NCI-H774 (cell line): ENCODE measurements around the gene MAML2.

Experiments
- DNase-seq: peaks from one replicate; lab custom pipeline; 2025; lab: John Stamatoyannopoulos, UW

The MAML2 gene

DNA sequence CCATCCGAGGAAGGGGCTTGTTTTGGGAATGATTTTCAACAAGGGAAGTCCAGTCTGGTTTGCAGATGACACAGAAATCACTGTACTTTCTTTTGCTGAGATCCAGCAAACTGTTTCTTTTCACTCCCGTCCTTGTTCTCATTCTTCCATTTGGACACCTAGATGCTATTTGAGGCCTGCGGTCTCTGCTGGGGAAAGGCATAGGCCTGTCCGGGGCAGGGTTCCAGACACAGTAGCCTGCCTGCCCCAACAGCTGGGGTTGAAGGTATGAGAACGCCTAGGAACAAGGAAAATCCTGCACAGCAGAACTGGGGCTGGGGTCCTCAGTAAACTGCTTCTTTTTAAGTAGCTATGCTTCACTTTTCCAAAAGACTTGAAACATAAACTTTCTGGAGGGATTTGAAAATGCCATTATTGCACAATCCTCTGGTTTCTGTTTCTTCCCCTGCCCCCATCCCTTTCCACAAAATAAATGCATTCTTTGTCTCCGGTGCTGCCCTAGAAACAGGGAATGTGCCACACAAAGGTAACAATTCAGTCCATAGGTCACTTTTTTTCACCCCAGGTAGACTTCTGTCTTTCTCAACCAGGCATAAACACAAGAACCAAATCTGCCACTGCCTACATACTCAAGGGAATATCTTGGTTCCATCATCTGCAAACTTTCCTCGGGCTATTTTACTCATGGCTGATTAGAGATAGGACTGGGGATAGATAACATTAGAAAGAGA, 244.3 kb downstream of the MAML2 start:
- no peak for DNase-seq

GRCh38 chr11:96097844-96098421, 245.1 kb downstream of the MAML2 start:
- DNase-seq, result no peak

DNA sequence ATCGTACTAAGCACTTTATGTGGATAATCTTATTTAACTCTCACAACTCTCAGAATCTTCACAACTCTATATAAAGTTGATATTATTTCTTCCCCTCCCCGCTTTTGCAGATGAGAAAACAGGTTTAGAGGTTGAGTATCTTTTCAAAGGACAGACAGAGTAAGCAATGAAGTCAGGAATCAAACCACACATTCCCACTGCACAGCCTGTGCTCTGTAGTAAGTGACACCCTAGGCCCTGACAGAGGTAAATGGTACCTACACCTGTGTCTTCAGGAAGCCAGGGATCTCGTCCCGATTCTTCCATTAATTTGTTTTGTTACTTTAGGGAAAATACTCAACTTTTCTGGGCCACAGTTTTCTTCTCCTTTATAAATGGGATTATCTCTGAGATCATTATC, 246.6 kb downstream of the MAML2 start:
- no peak for DNase-seq

- DNase-seq, result no peak
These were observed 247.1 kb downstream of the MAML2 start for GRCh38 chr11:96095884-96096303.

GRCh38 chr11:96094156-96094555, 248.8 kb downstream of the MAML2 start:
- no peak for DNase-seq

DNA sequence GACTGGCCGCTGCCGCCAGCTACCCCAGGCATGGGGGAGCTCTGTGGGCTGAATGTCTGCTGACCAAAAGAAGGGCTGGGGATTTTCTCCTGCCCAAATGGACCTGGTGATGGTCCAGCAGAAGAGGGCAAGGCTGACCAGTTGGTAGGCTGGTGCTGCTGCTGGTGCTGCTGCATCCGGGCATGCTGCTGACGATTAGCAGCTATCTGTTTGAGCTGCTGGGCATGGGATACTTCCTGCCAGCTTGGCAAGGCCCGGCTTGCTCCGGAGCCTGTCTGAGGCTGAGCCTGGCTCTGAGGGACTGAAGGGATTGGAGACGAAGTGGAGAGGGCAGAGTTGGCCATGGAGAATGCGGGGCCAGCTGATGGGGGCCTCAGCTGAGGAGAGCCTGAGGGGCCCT, 250.5 kb downstream of the MAML2 start:
- DNase-seq, result no peak

DNA sequence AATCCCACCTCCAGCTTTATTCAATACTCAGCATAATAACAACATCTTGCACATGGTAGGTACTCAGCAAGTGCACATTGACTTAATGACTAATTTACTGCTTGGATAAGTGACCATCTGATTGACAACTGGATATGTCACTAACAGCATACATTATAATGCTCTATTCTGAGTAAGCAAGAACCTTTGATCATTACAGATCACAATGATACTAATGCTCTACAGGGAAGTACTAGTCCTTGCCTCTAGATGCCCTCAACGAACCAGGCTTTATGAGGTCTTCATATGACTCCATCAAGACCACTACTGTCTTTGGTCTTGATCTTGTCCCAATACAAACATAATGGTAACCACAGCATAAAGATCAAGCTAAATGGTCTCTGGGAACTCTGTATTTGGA, 251.5 kb downstream of the MAML2 start:
- DNase-seq, result no peak

DNA sequence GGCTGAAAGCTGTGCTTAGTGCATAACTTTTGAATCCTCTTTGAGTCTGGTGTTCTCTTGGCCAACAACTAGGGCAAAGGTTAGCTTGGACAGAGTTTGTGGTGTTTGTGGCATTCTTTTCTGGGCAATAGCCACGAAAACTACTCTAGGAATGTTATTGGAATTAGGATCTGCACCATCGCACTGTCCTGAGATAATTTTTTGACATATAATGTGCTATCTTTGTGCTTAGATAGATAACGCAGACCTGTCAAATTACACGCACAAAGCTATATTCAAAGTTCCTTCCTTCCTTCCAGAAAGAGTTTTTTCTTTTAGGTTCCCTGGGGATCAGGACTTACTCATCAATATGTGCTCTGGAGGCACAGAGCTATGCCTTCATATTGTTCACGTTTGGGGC, 252.3 kb downstream of the MAML2 start:
- DNase-seq, result no peak

- no peak for DNase-seq
These were observed 254.1 kb downstream of the MAML2 start for GRCh38 chr11:96088914-96089313.

- no peak for DNase-seq
These were observed 256.9 kb downstream of the MAML2 start for GRCh38 chr11:96086111-96086510.

DNA sequence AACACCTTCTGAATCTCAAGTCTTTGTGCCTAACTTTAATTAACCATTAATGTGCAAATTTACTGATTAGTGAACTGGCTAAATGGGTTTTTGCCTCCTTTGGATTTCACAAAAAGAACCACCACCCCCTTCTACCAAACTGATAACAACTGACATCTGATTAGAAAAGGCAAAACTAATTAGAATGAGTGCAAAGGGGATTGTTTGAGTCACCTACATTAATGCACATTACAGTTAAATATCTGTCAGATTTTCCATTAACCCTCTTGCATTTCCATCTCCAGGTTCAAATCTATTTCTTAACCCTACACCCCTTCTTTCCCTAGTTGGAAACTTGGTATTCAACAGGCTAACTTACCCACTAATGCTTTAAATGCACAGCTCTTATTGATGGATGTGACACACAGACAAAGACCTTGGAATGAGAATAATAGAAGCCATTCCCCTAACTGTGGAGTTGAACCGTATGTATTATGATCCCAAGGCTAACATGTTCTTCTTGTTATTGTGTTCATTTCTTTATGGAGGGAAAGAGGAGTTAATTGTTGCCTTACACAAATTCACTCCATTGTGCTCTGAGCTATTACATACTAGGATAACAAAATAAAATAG, 257.6 kb downstream of the MAML2 start:
- no peak for DNase-seq

- DNase-seq, result no peak
These were observed 258.2 kb downstream of the MAML2 start for GRCh38 chr11:96084610-96085318.

- DNase-seq, result no peak
These were observed 260.1 kb downstream of the MAML2 start for GRCh38 chr11:96082936-96083335.

DNA sequence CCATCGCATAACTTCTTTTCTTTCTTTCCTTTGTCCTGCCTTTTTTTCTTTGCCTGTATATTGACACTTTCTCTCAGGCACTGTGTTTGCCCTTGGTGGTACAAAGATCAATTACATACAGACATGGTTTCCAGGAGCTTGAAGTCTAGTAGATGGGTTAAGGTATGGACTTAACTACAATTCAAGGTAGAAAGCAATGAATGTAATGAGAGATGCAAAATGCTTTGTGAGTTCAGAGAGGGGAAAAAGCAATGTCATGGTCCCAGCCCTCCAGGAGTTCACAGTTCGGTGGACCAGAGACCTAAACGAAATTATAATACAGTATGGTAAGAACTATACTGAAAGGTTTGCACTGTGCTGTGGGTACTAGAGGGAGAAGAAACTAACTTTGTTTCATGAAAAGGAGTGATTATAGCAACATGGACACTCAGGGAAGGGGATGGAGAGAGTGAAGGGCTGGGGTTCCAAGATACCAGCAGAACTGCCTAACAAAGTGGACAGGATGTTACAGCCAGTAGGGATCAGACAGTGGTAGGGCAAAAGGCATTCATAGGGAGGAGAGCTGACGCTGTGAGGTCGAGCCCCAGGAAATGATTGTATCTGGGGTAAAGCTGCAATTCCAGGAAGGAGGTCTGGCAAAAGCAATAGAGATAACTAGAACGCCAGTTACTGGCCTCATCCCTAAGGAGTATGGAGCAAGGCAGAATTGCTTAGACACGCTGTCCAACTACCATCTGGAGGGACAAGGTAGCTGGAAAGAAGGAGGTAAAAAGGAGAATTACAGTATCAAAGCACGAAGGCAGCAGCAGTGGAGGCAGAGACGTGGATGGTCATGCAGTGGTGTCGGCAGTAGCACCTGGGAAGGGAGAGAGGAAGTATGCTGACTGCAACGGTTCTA, 260.7 kb downstream of the MAML2 start:
- no peak for DNase-seq

GRCh38 chr11:96081561-96081960, 261.4 kb downstream of the MAML2 start:
- DNase-seq, result no peak

- no peak for DNase-seq
These were observed 263.3 kb downstream of the MAML2 start for GRCh38 chr11:96079691-96080090.

DNA sequence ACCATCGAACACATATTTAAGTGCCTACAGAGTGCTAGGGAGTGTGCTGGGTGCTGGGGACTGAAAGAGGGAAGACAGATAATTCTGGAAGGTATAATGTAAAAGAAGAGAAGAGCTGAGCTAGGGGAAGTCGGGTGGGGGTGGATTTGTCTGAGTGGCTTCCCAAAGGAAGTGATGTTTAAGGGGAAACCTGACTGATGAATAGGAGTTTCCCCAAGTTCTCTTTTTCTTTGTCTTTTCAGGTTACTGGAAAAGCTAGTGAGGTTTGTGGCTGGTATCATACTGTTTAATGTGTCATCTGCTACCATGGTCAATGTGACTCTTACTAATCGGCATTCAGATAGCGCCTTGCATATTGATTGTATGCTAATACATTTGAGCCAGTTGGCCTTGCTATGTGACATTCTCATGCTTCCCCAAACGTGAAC, 267.4 kb downstream of the MAML2 start:
- DNase-seq, result no peak

GRCh38 chr11:96074551-96075310, 268.3 kb downstream of the MAML2 start:
- no peak for DNase-seq

DNA sequence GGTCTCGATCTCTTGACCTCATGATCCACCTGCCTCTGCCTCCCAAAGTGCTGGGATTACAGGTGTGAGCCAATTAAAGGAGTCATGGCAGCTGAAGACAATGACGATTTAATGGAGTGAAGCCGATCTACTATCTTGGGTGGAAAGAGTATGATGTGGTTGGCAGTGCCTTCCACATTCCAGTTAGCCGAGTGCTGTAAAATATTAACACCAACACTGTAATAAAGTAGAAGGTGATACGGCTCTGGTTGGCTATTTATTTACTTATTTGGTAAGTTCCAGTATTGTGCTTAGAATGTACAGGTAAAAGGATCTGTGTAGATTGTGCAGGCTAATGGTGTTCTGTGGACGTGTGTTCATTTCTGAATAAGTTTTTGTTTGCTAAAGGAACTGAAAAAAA, 269.5 kb downstream of the MAML2 start:
- DNase-seq, result no peak

DNA sequence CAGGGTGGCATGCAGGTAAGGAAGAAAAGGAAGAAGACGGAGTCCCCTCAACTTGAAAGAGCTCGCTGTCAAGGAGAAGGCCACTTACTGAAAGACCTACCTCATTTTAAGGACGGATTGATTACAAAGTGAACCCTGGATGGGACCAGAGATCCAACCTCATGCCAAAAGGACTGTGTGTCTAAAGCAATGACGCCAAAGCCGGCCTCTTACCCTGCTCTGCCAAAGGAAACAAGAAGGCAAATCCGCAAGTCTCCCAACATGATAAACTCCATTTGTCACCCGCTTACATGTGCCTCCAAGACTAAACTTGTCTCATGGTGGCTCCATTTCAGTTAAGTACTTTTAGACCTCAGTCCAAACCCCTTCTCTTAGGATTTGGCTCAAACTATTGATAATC, 270.4 kb downstream of the MAML2 start:
- DNase-seq, result no peak

DNA sequence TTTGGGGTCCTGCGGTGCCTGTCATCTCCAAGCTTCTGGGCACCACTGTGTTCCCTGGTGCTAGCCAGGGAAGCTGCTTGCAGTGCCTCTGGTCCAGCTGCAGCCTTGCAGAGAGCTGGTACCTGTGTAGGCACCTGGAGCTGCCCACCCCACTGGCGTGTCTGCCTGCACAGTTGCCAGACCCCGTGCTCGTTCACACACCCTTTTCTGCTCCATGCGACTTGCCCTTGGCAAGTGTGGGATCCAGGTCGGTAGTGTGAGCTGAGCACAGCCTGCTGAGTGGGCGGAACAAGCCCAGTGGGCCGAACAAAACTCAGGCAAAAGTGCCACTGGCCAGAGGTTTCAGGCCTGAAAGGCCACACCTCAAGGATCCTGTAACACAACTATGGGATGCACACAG, 272.5 kb downstream of the MAML2 start:
- no peak for DNase-seq
